WI38 (cell line): ENCODE results near the gene MYO1D.
A peak's percentile ranks its signal among the peaks of the same experiment; 100 is the strongest.

Experiments
- H3K4me3 ChIP-seq: 2 replicates; pipeline ENCODE4 v1.5.1; 2011; ENCODE audit warnings: low read depth, mild to moderate bottlenecking, control low read depth, low read length
- TF ChIP-seq, protein P1 (sequence below): IDR thresholded peaks from 2 replicates; pipeline ENCODE4 v1.5.1; 2012; ENCODE audit warnings: low read depth, mild to moderate bottlenecking, control low read depth, low read length

Gene MYO1D

DNA sequence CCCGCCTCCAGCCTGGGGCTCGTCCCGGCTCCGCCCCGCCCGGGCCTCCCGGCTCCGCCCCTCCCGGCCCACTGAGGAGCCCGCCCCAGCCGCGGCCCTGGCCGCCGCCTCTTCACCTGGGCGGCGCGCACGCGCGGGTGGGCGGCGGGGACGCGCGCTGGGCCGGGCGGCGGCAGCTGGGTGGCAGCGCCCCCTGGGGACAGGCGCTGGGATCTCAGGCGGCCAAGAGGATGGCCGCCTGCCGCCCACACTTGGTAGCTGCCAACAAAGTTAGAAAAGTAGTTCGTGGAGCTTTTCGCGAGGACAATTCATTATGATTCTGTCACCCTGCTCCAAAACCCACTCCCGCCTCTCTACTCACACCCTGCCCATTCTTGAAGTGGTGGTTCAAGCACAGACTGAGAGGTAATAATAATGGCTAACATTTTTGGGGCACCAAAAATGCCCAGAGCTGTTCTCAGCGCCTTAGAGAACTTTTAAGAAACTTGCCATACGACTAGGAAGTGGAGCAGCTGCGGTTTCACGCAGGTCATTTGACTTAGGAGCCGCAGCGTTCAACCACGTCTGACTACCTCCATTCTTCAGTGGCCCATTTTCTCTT is 340 bp upstream of the MYO1D start:
- peak overlapping the region; percentile 57 for H3K4me3 ChIP-seq
- TF ChIP-seq, protein P1, sequence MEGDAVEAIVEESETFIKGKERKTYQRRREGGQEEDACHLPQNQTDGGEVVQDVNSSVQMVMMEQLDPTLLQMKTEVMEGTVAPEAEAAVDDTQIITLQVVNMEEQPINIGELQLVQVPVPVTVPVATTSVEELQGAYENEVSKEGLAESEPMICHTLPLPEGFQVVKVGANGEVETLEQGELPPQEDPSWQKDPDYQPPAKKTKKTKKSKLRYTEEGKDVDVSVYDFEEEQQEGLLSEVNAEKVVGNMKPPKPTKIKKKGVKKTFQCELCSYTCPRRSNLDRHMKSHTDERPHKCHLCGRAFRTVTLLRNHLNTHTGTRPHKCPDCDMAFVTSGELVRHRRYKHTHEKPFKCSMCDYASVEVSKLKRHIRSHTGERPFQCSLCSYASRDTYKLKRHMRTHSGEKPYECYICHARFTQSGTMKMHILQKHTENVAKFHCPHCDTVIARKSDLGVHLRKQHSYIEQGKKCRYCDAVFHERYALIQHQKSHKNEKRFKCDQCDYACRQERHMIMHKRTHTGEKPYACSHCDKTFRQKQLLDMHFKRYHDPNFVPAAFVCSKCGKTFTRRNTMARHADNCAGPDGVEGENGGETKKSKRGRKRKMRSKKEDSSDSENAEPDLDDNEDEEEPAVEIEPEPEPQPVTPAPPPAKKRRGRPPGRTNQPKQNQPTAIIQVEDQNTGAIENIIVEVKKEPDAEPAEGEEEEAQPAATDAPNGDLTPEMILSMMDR: peak; percentile 77

DNA sequence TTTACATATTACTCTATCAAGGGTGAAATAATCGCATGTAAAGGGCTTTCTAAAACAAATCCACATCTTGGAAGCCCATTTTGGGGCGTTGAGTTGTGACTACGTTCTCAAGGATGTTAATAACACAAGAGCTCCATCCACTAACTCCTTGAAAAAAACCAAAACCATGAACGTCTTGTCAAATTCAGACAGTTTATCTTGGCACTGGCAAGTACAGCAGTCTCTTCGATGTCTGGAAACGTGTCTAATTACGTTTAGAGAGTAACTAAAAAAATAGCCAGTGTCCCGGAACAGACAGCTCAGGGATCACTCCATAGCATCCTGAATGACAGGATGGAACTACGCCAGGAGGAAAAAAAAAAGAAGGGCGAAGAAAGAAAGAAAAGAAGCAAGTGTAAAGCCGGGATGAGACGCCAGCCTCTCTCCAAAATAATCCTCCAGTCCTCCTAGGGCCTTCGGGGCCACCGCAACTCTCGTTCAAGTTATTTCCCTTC is 954 bp downstream of the MYO1D start:
- TF ChIP-seq, protein P1: no peak
- H3K4me3 ChIP-seq: peak overlapping the region; percentile 57

DNA sequence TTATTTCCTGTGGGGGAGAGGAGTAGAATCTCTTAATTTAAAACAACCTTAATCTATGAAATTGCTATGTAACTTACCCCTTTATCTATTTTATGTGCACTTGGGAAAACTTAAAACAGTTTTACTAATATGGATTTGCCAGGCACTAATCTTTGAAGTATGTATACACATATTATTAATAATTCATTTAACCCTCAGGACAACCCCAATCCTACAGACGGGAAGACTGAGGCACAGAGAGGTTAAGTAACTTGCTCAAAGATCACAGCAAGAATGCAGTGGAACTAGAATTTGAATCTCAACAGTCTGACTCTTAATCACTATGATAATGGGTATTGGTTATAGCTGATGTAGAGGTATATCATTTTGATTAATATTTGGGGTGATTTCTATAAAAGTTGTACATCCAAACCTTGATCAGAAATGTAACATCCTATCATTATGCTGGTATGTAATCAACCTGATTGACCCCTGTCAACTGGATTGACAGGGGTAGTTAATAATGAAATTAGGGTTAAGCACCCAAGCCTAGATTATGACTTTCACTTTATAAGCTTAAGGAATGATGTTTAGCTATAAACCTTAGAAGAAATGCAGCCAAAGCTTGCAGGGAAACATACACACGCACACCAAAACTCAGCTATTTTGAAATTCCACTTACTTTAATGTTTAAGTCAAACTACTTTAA is 1.6 kb downstream of the MYO1D start:
- no peak overlapping the region for H3K4me3 ChIP-seq

DNA sequence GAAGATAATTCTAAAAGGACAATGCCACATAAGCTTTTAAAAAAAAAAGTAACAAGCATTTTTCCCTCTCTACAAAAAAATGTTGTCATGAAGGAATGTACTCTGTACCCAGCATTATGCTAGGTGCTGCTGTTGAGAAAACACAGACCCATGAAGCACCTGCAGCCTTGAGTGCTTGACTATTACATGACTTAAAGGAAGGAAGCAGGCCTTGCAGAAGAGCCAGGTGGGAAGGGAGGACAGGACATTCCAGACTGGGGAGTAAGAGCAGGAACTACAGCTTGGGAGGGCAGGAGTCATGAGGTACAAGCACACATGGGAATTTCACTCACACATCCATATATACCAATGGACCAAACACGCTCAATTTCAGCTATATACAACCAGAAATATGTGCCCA is 3.8 kb downstream of the MYO1D start:
- TF ChIP-seq, protein P1: no peak
- H3K4me3 ChIP-seq: no peak overlapping the region

More for the DNA sequence above, 1.6 kb downstream of the MYO1D start:
- TF ChIP-seq, protein P1: no peak

DNA sequence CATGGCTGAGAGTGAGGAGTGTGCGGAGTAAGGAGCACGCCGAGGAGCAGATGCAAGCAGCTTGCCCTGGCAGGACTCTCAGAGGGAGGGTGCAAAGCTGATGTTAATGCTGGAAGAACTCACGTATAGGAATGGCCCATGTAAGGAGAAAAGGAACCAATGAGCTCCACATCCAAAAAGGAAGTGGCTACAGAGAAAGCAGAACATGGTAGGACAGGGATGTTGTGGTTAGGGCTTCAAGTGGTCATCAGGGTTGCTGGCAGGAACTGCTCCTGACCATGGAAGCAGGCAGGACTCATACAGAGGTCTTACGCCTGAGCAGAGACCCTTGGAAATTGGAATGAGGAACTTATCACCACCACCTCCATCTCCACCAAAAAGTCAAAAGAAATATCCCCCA is 5.2 kb downstream of the MYO1D start:
- TF ChIP-seq, protein P1: no peak

DNA sequence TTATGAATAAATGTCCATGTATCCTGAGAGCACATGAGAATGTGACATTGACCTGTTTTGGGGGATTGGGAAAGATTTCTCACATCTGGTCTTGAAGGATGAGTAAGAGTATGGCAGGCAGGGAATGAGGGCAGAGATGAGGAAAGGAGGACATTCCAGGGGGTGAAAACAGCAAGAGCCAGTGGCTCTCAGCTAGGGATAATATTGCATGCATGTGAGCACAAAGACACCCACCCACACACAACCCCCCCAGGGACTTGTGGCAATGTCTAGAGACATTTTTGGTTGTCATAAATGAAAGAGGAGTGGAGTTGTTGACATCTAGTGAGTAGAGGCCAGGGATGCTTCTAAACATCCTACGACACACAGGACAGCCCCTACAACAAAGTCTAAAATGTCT is 6.0 kb downstream of the MYO1D start:
- H3K4me3 ChIP-seq: no peak overlapping the region
- TF ChIP-seq, protein P1: no peak

More for the DNA sequence above, 5.2 kb downstream of the MYO1D start:
- no peak overlapping the region for H3K4me3 ChIP-seq

DNA sequence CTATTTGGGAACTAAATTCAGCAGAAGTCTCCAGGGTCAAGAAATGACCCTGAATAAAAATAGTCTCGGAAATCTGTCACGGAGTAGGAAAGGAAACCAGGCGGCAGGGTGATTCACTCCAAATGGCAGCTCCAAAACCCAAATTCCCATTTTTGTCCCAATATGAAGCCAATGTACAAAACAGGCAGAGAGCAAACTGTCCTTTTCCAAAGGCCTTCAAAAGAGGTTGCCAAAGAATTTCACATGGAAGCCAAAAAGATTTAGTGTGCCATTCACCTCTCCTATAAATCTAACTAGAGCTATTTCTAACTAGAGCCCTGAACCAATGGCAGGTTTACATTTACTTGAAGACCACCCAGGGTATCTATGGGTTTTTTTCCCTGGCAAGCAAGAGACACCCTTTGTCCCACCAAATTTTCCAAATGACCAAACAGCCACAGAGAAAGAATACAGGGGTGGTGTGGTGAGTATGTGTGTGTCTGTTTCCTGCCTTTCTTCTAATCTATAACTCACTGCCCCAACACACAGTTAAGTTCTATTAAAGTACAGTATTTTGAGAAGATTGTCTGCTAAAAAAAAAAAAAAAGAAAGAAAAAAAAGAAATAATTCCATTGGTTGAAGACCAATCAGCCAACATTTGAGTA is 6.8 kb downstream of the MYO1D start:
- no peak overlapping the region for H3K4me3 ChIP-seq
- TF ChIP-seq, protein P1: no peak
